Mesodermal cell (in vitro differentiated cells): ENCODE data around the gene ESR2.
"Not testable (repeated sequence)": the region's sequence is repeated elsewhere in the genome, so short reads cannot be mapped to it uniquely, and the experiment has no call there.

ENCODE experiments used
- H3K27ac ChIP-seq: 2 replicates; pipeline ENCODE4 v1.7.0; 2013; ENCODE audit warnings: mild to moderate bottlenecking, low read depth, low read length, moderate library complexity; ENCODE audit not compliant: severe bottlenecking
- H3K36me3 ChIP-seq: 2 replicates; pipeline ENCODE4 v1.7.1; 2013; ENCODE audit warnings: mild to moderate bottlenecking, low read length, moderate library complexity; ENCODE audit not compliant: control insufficient read depth, insufficient read depth
- H3K4me1 ChIP-seq: one replicate; pipeline ENCODE4 v1.7.1; 2013; ENCODE audit warnings: mild to moderate bottlenecking, low read length; ENCODE audit not compliant: insufficient read depth, control insufficient read depth, poor library complexity, severe bottlenecking
- H3K4me3 ChIP-seq: 2 replicates; pipeline ENCODE4 v1.7.0; 2013; ENCODE audit warnings: low read length, control low read depth, mild to moderate bottlenecking; ENCODE audit not compliant: insufficient read depth, poor library complexity, severe bottlenecking; ENCODE audit errors: extremely low read depth
- H3K9me3 ChIP-seq: 2 replicates; pipeline ENCODE4 v1.7.1; 2013; ENCODE audit warnings: mild to moderate bottlenecking, low read length, moderate library complexity; ENCODE audit not compliant: control insufficient read depth
- WGBS, 2 experiments: methylation state at CpG; one replicate each; pipeline ENCODE4 v1.1.5; 2013; ENCODE audit warnings: missing lambda C conversion rate in 2 of 2; ENCODE audit not compliant: insufficient coverage in 2 of 2; 5-methylcytosine and 5-hydroxymethylcytosine counted together

ESR2 gene

DNA sequence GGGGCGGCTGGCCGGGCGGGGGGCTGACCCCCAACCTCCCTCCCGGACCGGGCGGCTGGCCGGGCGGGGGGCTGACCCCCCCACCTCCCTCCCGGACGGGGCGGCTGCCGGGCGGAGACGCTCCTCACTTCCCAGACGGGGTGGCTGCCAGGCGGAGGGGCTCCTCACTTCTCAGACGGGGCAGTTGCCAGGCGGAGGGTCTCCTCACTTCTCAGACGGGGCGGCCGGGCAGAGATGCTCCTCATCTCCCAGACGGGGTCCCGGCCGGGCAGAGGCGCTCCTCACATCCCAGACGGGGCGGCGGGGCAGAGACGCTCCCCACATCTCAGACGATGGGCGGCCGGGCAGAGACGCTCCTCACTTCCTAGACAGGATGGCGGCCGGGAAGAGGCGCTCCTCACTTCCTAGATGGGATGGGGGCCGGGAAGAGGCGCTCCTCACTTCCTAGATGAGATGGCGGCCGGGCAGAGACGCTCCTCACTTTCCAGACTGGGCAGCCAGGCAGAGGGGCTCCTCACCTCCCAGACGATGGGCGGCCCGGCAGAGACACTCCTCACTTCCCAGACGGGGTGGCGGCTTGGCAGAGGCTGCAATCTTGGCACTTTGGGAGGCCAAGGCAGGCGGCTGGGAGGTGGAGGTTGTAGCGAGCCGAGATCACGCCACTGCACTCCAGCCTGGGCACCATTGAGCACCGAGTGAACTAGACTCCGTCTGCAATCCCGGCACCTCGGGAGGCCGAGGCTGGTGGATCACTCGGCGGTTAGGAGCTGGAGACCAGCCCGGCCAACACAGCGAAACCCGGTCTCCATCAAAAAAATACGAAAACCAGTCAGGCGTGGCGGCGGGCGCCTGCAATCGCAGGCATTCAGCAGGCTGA is 256.1 kb downstream of the ESR2 start:
- not testable (repeated sequence) for H3K4me3 ChIP-seq, H3K36me3 ChIP-seq, H3K4me1 ChIP-seq, H3K9me3 ChIP-seq, H3K27ac ChIP-seq
- WGBS, 2 experiments, result 98% methylated on average over 21 to 30 of the region's 66 CpGs

DNA sequence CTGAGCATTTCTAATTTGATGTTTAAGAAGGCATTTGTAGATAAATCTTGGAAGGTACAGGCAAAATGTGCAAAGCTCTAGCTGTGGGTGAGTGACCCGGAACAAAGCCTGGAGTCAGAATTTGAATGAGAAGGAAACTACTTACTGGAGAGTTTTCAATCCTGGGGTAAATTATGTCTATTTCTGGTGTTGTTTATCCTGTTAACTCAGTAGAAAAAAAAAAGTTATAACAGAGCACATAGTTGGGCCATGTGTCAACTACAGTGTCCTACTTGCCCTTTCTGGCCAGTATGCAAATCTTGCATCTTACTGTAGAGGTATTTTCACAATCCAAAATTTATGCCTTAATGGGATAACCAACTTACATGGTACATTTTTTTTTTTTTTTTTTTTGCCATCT is 259.0 kb downstream of the ESR2 start:
- Histone ChIP-seq H3K9me3 (no peaks in the 10 kb centered on the region), H3K4me1 (peaks cover 3% of the 10 kb centered on the region), H3K27ac (peak overlapping the region; percentile 43), H3K36me3 (no peaks in the 10 kb centered on the region), H3K4me3 (no peak overlapping the region)
- 100% methylated on average over 1 of the region's 1 CpG; no CpG with 5 or more reads in 1 of the 2 experiments for WGBS, 2 experiments
